ENCODE results near the gene LAMTOR3. TPM values are rescaled to one million over a fixed set of nuclear protein-coding genes. Genes with fewer than 3 reads are reported as not detected.
A peak's percentile ranks its signal among the peaks of the same experiment; 100 is the strongest.

Gene LAMTOR3
- total and polyA plus RNA-seq, 10 donors: 22.4 to 52.6 (median 37.9) TPM

GRCh38 chr4:99915449-99915848, 21.2 kb upstream of the LAMTOR3 start:
- no peak for DNase-seq
- intact Hi-C loops (cut with DNase I; ENCODE audit: low total_unique reads): no loop called here
- peaks cover 0 to 18% (median 12%) of the 10 kb centered on the region in 8 donors for H3K9me3 ChIP-seq
- WGBS, 5 donors: 73 to 90% (median 84%) methylated on average over 2 of the region's 2 CpGs
- TF ChIP-seq, protein P1, sequence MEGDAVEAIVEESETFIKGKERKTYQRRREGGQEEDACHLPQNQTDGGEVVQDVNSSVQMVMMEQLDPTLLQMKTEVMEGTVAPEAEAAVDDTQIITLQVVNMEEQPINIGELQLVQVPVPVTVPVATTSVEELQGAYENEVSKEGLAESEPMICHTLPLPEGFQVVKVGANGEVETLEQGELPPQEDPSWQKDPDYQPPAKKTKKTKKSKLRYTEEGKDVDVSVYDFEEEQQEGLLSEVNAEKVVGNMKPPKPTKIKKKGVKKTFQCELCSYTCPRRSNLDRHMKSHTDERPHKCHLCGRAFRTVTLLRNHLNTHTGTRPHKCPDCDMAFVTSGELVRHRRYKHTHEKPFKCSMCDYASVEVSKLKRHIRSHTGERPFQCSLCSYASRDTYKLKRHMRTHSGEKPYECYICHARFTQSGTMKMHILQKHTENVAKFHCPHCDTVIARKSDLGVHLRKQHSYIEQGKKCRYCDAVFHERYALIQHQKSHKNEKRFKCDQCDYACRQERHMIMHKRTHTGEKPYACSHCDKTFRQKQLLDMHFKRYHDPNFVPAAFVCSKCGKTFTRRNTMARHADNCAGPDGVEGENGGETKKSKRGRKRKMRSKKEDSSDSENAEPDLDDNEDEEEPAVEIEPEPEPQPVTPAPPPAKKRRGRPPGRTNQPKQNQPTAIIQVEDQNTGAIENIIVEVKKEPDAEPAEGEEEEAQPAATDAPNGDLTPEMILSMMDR (IDR thresholded peaks at IDR 0.05 in 8 of 11, conservative IDR thresholded peaks at IDR 0.05 in 3 of 11): no peak
- TF ChIP-seq POLR2A (IDR thresholded peaks at IDR 0.05): no peak
- no peak for TF ChIP-seq POLR2AphosphoS5 (IDR thresholded peaks at IDR 0.05)
- H3K27me3 ChIP-seq (replicated peaks in 1 of 7): no peaks in the 10 kb centered on the region
- peaks cover 0 to 90% (median 27%) of the 10 kb centered on the region in 6 donors for H3K36me3 ChIP-seq
- H3K4me3 ChIP-seq: no peak overlapping the region
- H3K4me1 ChIP-seq: no peaks in the 10 kb centered on the region
- no peak overlapping the region for H3K27ac ChIP-seq

DNA sequence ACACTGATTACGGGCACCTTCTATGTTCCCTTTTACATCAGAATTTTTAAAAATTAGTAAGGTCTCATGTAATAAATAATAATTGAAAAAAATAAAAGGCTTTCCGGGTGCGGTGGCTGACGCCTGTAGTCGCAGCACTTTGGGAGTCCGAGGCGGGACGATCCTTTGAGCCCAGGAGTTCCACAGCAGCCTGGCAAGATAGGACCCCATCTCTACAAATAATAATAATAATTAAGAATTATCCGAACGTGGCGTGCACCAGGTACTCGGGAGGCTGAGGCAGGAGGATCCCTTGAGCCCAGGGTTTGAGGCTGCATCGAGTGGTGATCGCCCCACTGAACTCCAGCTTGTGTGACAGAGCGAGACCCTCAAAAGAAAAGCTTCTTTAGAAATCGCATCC, 771 bp upstream of the LAMTOR3 start:
- Histone ChIP-seq H3K9me3 (no peaks in the 10 kb centered on the region), H3K27me3 (replicated peaks in 1 of 7) (no peaks in the 10 kb centered on the region), H3K4me1 (peaks cover 11 to 50% (median 40%) of the 10 kb centered on the region in 6 donors), H3K4me3 (peak overlapping the region in 7 of 8 donors; percentile 66 to 87 (median 79)), H3K36me3 (peaks cover 0 to 25% (median 2%) of the 10 kb centered on the region in 6 donors), H3K27ac (peak overlapping the region in 7 of 8 donors; percentile 83 to 94 (median 88))
- intact Hi-C loops (cut with DNase I; ENCODE audit: low total_unique reads): loop anchor here (5.0 to 10.0 kb wide), 2 partner anchors 47 to 80 kb away; partner anchors contain the start of gene DAPP1
- WGBS, 5 donors: 95 to 97% (median 96%) methylated on average over 16 of the region's 16 CpGs
- DNase-seq: peak; percentile 80
- no peak for TF ChIP-seq POLR2AphosphoS5 (IDR thresholded peaks at IDR 0.05)
- TF ChIP-seq POLR2A (IDR thresholded peaks at IDR 0.05): no peak
- TF ChIP-seq, protein P1 (IDR thresholded peaks at IDR 0.05 in 8 of 11, conservative IDR thresholded peaks at IDR 0.05 in 3 of 11): no peak

DNA sequence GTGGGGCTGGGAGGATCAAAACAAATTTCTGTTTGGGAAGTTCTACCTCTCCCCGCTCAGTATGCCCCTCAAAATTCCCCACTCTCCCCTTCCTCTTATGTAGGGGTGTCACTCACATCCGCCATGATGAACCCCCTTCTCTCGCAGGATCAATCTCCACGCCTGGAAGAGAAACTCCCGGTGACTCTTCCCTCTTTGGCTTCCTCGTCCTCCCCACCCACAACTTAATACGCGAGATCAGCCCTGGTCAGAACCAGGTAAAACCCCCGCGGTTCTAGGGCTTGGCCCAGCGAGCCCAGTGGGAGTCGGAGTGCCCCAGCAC, 427 bp downstream of the LAMTOR3 start:
- Histone ChIP-seq H3K9me3 (no peaks in the 10 kb centered on the region), H3K27me3 (replicated peaks in 1 of 7) (no peaks in the 10 kb centered on the region), H3K27ac (peak overlapping the region; percentile 44 to 94 (median 86)), H3K36me3 (peaks cover 0 to 19% (median 6%) of the 10 kb centered on the region in 6 donors), H3K4me3 (peak overlapping the region; percentile 66 to 87 (median 78)), H3K4me1 (peaks cover 11 to 62% (median 48%) of the 10 kb centered on the region in 6 donors)
- intact Hi-C loops (cut with DNase I; ENCODE audit: low total_unique reads): loop anchor here (5.0 to 10.0 kb wide), 2 partner anchors 49 to 79 kb away; partner anchors contain the start of gene DAPP1
- TF ChIP-seq POLR2AphosphoS5 (IDR thresholded peaks at IDR 0.05) (no peak), POLR2A (IDR thresholded peaks at IDR 0.05) (no peak)
- TF ChIP-seq, protein P1 (IDR thresholded peaks at IDR 0.05 in 8 of 11, conservative IDR thresholded peaks at IDR 0.05 in 3 of 11): no peak
- DNase-seq: no peak
- WGBS, 5 donors: 1 to 4% (median 2%) methylated on average over 12 of the region's 12 CpGs

GRCh38 chr4:99893029-99893428, 1.2 kb downstream of the LAMTOR3 start:
- no peak for DNase-seq
- Histone ChIP-seq H3K4me1 (peaks cover 11 to 70% (median 50%) of the 10 kb centered on the region in 6 donors), H3K27me3 (replicated peaks in 1 of 7) (no peaks in the 10 kb centered on the region), H3K9me3 (no peaks in the 10 kb centered on the region), H3K4me3 (peak overlapping the region; percentile 66 to 87 (median 78)), H3K36me3 (peaks cover 0 to 15% (median 6%) of the 10 kb centered on the region in 6 donors), H3K27ac (peak overlapping the region in 2 of 8 donors; percentile 91 to 94)
- TF ChIP-seq POLR2AphosphoS5 (IDR thresholded peaks at IDR 0.05) (no peak), POLR2A (IDR thresholded peaks at IDR 0.05) (no peak)
- TF ChIP-seq, protein P1 (IDR thresholded peaks at IDR 0.05 in 8 of 11, conservative IDR thresholded peaks at IDR 0.05 in 3 of 11): no peak
- WGBS, 5 donors: 95 to 98% (median 96%) methylated on average over 8 of the region's 8 CpGs
- intact Hi-C loops (cut with DNase I; ENCODE audit: low total_unique reads): loop anchor here (5.0 to 10.0 kb wide), 2 partner anchors 49 to 78 kb away; partner anchors contain the start of gene DAPP1

All from spleen (tissue), 11 donors.